RPMI7951 (cell line): ENCODE measurements around the gene SLC45A1. TPM values are rescaled to one million over a fixed set of nuclear protein-coding genes. Genes with fewer than 3 reads are reported as not detected.

Source experiments
- DNase-seq: peaks from one replicate; pipeline ENCODE4 v3.0.0-alpha.2; 2012; ENCODE audit warnings: low read depth
- total RNA-seq: library from RNA; depleted of rRNA; stranded (reverse); fragments of >200 nt; shearing (Covaris generic); gene quantifications from 2 replicates; pipeline ENCODE4 v1.2.3, GENCODE V29; 2014

SLC45A1 gene
- total RNA-seq, 1 experiment from 2014 or later = 0.84 TPM

GRCh38 chr1:8352886-8353785 lies 35.2 kb downstream of the SLC45A1 start:
- no peak for DNase-seq

- DNase-seq = no peak
These were observed 36.1 kb downstream of the SLC45A1 start for GRCh38 chr1:8354038-8354437.

- DNase-seq = no peak
These were observed 37.7 kb downstream of the SLC45A1 start for GRCh38 chr1:8355439-8356255.

- no peak for DNase-seq
These were observed 38.6 kb downstream of the SLC45A1 start for GRCh38 chr1:8356256-8357209.

GRCh38 chr1:8357329-8358101 lies 39.6 kb downstream of the SLC45A1 start:
- no peak for DNase-seq

GRCh38 chr1:8358241-8358896 lies 40.5 kb downstream of the SLC45A1 start:
- no peak for DNase-seq

- no peak for DNase-seq
These were observed 41.1 kb downstream of the SLC45A1 start for GRCh38 chr1:8358897-8359616.

GRCh38 chr1:8359617-8360481 lies 41.9 kb downstream of the SLC45A1 start:
- DNase-seq = no peak

- no peak for DNase-seq
These were observed 42.7 kb downstream of the SLC45A1 start for GRCh38 chr1:8360493-8361197.

GRCh38 chr1:8361198-8361849 lies 43.4 kb downstream of the SLC45A1 start:
- DNase-seq = no peak

GRCh38 chr1:8362701-8363101 lies 44.8 kb downstream of the SLC45A1 start:
- no peak for DNase-seq

- DNase-seq = no peak
These were observed 45.4 kb downstream of the SLC45A1 start for GRCh38 chr1:8363186-8363766.

GRCh38 chr1:8363767-8364301 lies 45.9 kb downstream of the SLC45A1 start:
- no peak for DNase-seq

- no peak for DNase-seq
These were observed 46.9 kb downstream of the SLC45A1 start for GRCh38 chr1:8364528-8365442.

- DNase-seq = no peak
These were observed 47.9 kb downstream of the SLC45A1 start for GRCh38 chr1:8365661-8366362.
